K562 (cell line): ENCODE data around the gene PATJ. TPM values are rescaled to one million over a fixed set of nuclear protein-coding genes. Genes with fewer than 3 reads are reported as not detected.

Source experiments
- ATAC-seq: fragments of 200-7000 bp; cut with Tn5 transposase; 3 replicates; pipeline ENCODE4 v1.9.1; 2020; ENCODE audit warnings: moderate library complexity
- BruUV-seq: library from RNA; stranded (reverse); fragments of 400-500 nt; replicated peaks from 2 replicates; lab custom pipeline; 2021; lab: Mats Ljungman, UMichigan
- CTCF ChIA-PET: fragments of 300-600 bp; formaldehyde crosslinking; extraction: SDS; loops from one replicate; lab custom pipeline; 2021; ENCODE audit warnings: low intra/inter-chr PET ratio; lab: Yijun Ruan, JAX
- POLR2A ChIA-PET: fragments of 300-600, 350-650 bp; sonication (Branson Sonifier 250); formaldehyde crosslinking; extraction: SDS; loops from one replicate; lab custom pipeline; 2021; ENCODE audit warnings: antibody characterized with exemption, inconsistent platforms; lab: Yijun Ruan, JAX
- DNase-seq, 4 experiments: peaks; one replicate each; pipeline versions ENCODE4 v3.0.0 to v3.0.0-alpha.2; 2011 to 2018; ENCODE audit warnings: low spot score in 3 of 4, mixed read lengths in 3 of 4; ENCODE audit errors: extremely low read depth in 1 of 4
- FAIRE-seq: peaks from 2 replicates; lab custom pipeline; 2011; peaks lifted over from hg19 to GRCh38; lab: Jason Lieb, UNC
- H2AFZ ChIP-seq: 2 replicates; pipeline ENCODE4 v1.6.0; 2011; ENCODE audit warnings: low read depth, low read length, control low read depth, inconsistent platforms
- H3K27ac ChIP-seq: fragments of 200-600 bp; 3 replicates; pipeline ENCODE4 v1.8.0; 2011; ENCODE audit warnings: low read depth, mild to moderate bottlenecking, control low read depth, inconsistent platforms, low read length, moderate library complexity, mixed read lengths; ENCODE audit errors: extremely low read depth
- H3K27me3 ChIP-seq, 2 experiments: fragments of 300-600 bp in 1 of 2; 2 replicates in 1 of 2; 3 replicates in 1 of 2; pipeline versions ENCODE4 v1.6.0 to v1.8.0; 2011; ENCODE audit warnings: inconsistent platforms in 2 of 2, low read length in 2 of 2, mild to moderate bottlenecking in 1 of 2, mixed read lengths in 1 of 2, moderate library complexity in 1 of 2; ENCODE audit not compliant: control insufficient read depth in 2 of 2, insufficient read depth in 2 of 2
- H3K36me3 ChIP-seq: fragments of 300-600 bp; 3 replicates; pipeline ENCODE4 v1.8.0; 2011; ENCODE audit warnings: mild to moderate bottlenecking, low read length, inconsistent platforms; ENCODE audit not compliant: control insufficient read depth, insufficient read depth
- H3K4me1 ChIP-seq, 2 experiments: fragments of 200-600 bp in 1 of 2; replicated peaks in 1 of 2; 2 replicates in 1 of 2; 3 replicates in 1 of 2; pipeline versions ENCODE4 v1.5.1 to v1.8.0; 2011; ENCODE audit warnings: inconsistent platforms in 2 of 2, low read length in 2 of 2, mild to moderate bottlenecking in 1 of 2, mixed read lengths in 1 of 2, moderate library complexity in 1 of 2; ENCODE audit not compliant: control insufficient read depth in 2 of 2, insufficient read depth in 2 of 2
- H3K4me2 ChIP-seq: 2 replicates; pipeline ENCODE4 v1.6.1; 2011; ENCODE audit warnings: low read length, control low read depth, inconsistent platforms, mixed read lengths; ENCODE audit not compliant: insufficient read depth
- H3K4me3 ChIP-seq: fragments of 200-600 bp; sonication (generic), shearing (Covaris generic); 2 replicates; pipeline ENCODE4 v1.5.1; 2016; ENCODE audit warnings: control low read depth, inconsistent platforms
- H3K79me2 ChIP-seq: fragments of 200-600 bp; 3 replicates; pipeline ENCODE4 v1.8.0; 2011; ENCODE audit warnings: low read length, inconsistent platforms; ENCODE audit not compliant: control insufficient read depth, insufficient read depth
- H3K9ac ChIP-seq, 2 experiments: 2 replicates each; pipeline versions ENCODE4 v1.6.0 to v1.6.1; 2011; ENCODE audit warnings: low read depth in 2 of 2, low read length in 2 of 2, control low read depth in 1 of 2, inconsistent platforms in 1 of 2, mild to moderate bottlenecking in 1 of 2, mixed read lengths in 1 of 2; ENCODE audit not compliant: insufficient read depth in 1 of 2
- H3K9me1 ChIP-seq: one replicate; pipeline ENCODE4 v1.6.0; 2011; ENCODE audit warnings: inconsistent platforms, mild to moderate bottlenecking, low read length, moderate library complexity; ENCODE audit not compliant: control insufficient read depth, insufficient read depth
- H3K9me3 ChIP-seq: replicated peaks from 2 replicates; pipeline ENCODE4 v1.5.1; 2011; ENCODE audit warnings: low read depth, low read length, inconsistent platforms; ENCODE audit not compliant: control insufficient read depth, insufficient read depth
- H4K20me1 ChIP-seq: replicated peaks from 2 replicates; pipeline ENCODE4 v1.6.1; 2011; ENCODE audit warnings: low read length, inconsistent platforms, mixed read lengths; ENCODE audit not compliant: control insufficient read depth, insufficient read depth
- BRD9 ChIP-seq: fragments of 450-650 bp; IDR thresholded peaks from 2 replicates; pipeline ENCODE4 v1.6.1; 2018; ENCODE audit warnings: low read depth; ENCODE audit not compliant: partially characterized antibody
- CREBBP ChIP-seq: IDR thresholded peaks from one replicate; pipeline ENCODE4 v1.6.1; 2012; ENCODE audit warnings: low read depth, mild to moderate bottlenecking, control low read depth, inconsistent platforms, low read length
- GATAD2B ChIP-seq: fragments of 450-650 bp; IDR thresholded peaks from 2 replicates; pipeline ENCODE4 v1.6.1; 2017; ENCODE audit warnings: mild to moderate bottlenecking, borderline replicate concordance
- KDM5B ChIP-seq: fragments of 200-600 bp; sonication (generic); IDR thresholded peaks from 2 replicates; pipeline ENCODE4 v1.6.1; 2012; ENCODE audit warnings: low read depth, mild to moderate bottlenecking, moderate library complexity, low read length, control low read depth, inconsistent platforms; ENCODE audit not compliant: insufficient replicate concordance
- MAFF ChIP-seq: IDR thresholded peaks from 2 replicates; pipeline ENCODE4 v1.6.1; 2012; ENCODE audit warnings: low read length, improper control_type of control experiment
- NFIC ChIP-seq: fragments of 450-650 bp; IDR thresholded peaks from 2 replicates; pipeline ENCODE4 v1.6.1; 2017; ENCODE audit warnings: mild to moderate bottlenecking, inconsistent platforms
- NR1H2 ChIP-seq: sonication (generic); formaldehyde crosslinking; IDR thresholded peaks from 2 replicates; pipeline ENCODE4 v1.4.0; 2020; ENCODE audit warnings: mild to moderate bottlenecking, missing genetic modification reagents
- SREBF2 ChIP-seq: sonication (generic); formaldehyde crosslinking; IDR thresholded peaks from 2 replicates; pipeline ENCODE4 v1.4.0; 2020; ENCODE audit warnings: mild to moderate bottlenecking, missing genetic modification reagents
- ZNF507 ChIP-seq: conservative IDR thresholded peaks from 2 replicates; pipeline ENCODE4 v1.6.1; 2017; ENCODE audit warnings: missing genetic modification characterization, missing compliant biosample characterization
- WGBS: fragments of 100-300 bp; shearing (Covaris generic); methylation state at CpG from one replicate; pipeline ENCODE4 v1.1.6; 2016; ENCODE audit warnings: low coverage, mixed read lengths; ENCODE audit not compliant: insufficient coverage; ENCODE audit errors: missing lambda C conversion rate; 5-methylcytosine and 5-hydroxymethylcytosine counted together
- in situ Hi-C: fragments of 300-500 bp; cut with MboI; formaldehyde crosslinking; loops from 4 replicates; pipeline ENCODE4 v1.15.0; 2018; ENCODE audit warnings: inconsistent platforms, mixed read lengths
- intact Hi-C: fragments of 100-400 bp; cut with micrococcal nuclease; formaldehyde crosslinking; loops from 2 replicates; pipeline ENCODE4 v1.14.2; 2022
- polyA plus RNA-seq, 8 experiments: library from polyadenylated mRNA; depleted of rRNA in 4 of 8; stranded (reverse) in 5 of 8; unstranded in 3 of 8; fragments of >200 nt; fragmentation: Nextera tagmentation in 2 of 8; fragmentation: Illumina TruSeq in 1 of 8; extraction: Ambion mirVana in 2 of 8; extraction: Trizol in 1 of 8; gene quantifications; 2 replicates each; pipeline versions ENCODE4 v1.2.1 to v1.2.3, GENCODE V29; 2011 to 2014; ENCODE audit warnings: inconsistent platforms in 1 of 8, missing spikeins in 1 of 8
- total RNA-seq, 7 experiments: library from RNA; depleted of rRNA in 6 of 7; stranded (reverse); fragments of >200 nt in 6 of 7; fragmentation: Illumina TruSeq in 2 of 7; extraction: Trizol in 2 of 7; gene quantifications; 2 replicates each; pipeline versions ENCODE4 v1.2.1 to v1.2.3, GENCODE V29; 2011 to 2021; ENCODE audit warnings: low replicate concordance in 1 of 7
- TF ChIP-seq, protein P1 (sequence below), 2 experiments: fragments of 250-450 bp in 1 of 2; fragments of 450-650 bp in 1 of 2; sonication (Bioruptor Pico) in 1 of 2; IDR thresholded peaks; 2 replicates each; pipeline versions ENCODE4 v1.6.1 to v1.8.0; 2016 to 2021; ENCODE audit warnings: mild to moderate bottlenecking in 2 of 2, moderate library complexity in 2 of 2, missing compliant biosample characterization in 1 of 2, missing genetic modification characterization in 1 of 2
- TF ChIP-seq, protein P2 (sequence below): sonication (generic); formaldehyde crosslinking; IDR thresholded peaks from 2 replicates; pipeline ENCODE4 v1.8.0; 2023; ENCODE audit warnings: mild to moderate bottlenecking, missing genetic modification reagents

PATJ gene
- total and polyA plus RNA-seq, 9 of the 15 experiments (the other 6 are each of a cell fraction or from before 2014, with no cell fraction given): 0.22 TPM; not detected in 8

DNA sequence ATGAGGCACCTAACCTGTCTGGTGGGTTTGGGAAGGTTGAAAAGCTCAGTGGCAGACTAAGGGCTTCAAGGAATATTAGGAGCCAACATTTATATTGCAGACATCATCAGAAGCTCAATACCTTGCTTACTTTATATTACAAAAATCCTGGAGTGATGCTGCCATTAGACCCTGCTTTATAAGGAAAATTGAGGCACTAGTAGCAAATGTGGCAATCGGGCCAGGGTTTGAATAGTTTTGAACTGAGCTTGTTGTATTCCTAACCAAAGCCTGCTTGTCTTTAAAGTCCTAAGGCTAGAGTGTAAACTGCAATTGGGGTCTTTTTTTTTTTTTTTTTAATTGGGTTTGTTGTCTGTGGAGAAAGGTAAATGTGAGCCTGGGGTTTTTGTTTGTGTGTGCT lies 466.7 kb downstream of the PATJ start:
- H3K4me2 ChIP-seq: no peak overlapping the region
- no peak overlapping the region for H3K27ac ChIP-seq
- FAIRE-seq (no peak), DNase-seq (no peak), ATAC-seq (no peak)
- H3K4me3 ChIP-seq: no peak overlapping the region
- H2AFZ ChIP-seq: no peak overlapping the region
- no TSS peak for BruUV-seq
- intact Hi-C loops (no loop called here), in situ Hi-C loops (no loop called here)
- H3K9ac ChIP-seq: no peak overlapping the region
- no peaks in the 10 kb centered on the region for H3K4me1 ChIP-seq
- H3K9me3 ChIP-seq: no peaks in the 10 kb centered on the region
- no peaks in the 10 kb centered on the region for H3K36me3 ChIP-seq
- 0% methylated on average over 1 of the region's 1 CpG for WGBS
- TF ChIP-seq, protein P1, sequence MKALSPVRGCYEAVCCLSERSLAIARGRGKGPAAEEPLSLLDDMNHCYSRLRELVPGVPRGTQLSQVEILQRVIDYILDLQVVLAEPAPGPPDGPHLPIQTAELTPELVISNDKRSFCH (CRISPR knock-in tag; IDR thresholded peaks at IDR 0.05): no peak
- TF ChIP-seq, protein P1 (tag; IDR thresholded peaks at IDR 0.05): no peak
- TF ChIP-seq ZNF507 (tag) (no peak), MAFF (no peak)
- no peaks in the 10 kb centered on the region for H4K20me1 ChIP-seq
- H3K79me2 ChIP-seq: no peaks in the 10 kb centered on the region
- no peaks in the 10 kb centered on the region for H3K9me1 ChIP-seq
- H3K27me3 ChIP-seq: no peaks in the 10 kb centered on the region
- CTCF ChIA-PET: no interaction called here
- POLR2A ChIA-PET: interaction anchor here (0.6 kb wide), 1 partner anchor 77 kb away, joined by 4 read pairs; no protein-coding TSS in a partner anchor

DNA sequence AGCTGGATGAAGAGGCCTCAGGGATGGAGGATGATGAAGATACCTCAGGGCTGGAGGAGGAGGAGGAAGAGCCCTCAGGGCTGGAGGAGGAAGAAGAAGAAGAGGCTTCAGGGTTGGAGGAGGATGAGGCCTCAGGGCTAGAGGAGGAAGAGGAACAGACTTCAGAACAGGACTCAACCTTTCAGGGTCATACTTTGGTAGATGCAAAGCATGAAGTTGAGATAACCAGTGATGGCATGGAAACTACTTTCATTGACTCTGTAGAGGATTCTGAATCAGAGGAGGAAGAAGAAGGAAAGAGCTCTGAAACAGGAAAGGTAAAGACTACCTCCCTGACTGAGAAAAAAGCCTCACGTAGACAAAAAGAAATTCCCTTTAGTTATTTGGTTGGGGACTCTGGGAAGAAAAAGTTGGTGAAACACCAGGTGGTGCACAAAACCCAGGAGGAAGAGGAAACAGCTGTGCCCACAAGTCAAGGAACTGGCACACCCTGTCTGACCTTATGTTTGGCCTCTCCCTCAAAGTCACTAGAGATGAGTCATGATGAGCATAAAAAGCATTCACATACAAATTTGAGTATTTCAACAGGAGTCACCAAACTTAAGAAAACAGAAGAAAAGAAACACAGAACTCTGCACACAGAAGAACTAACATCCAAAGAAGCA lies 467.8 kb downstream of the PATJ start:
- no peaks in the 10 kb centered on the region for H3K9me1 ChIP-seq
- H2AFZ ChIP-seq: no peak overlapping the region
- H3K79me2 ChIP-seq: no peaks in the 10 kb centered on the region
- no peaks in the 10 kb centered on the region for H3K9me3 ChIP-seq
- POLR2A ChIA-PET: no interaction called here
- no peaks in the 10 kb centered on the region for H3K27me3 ChIP-seq
- no peak overlapping the region for H3K4me2 ChIP-seq
- H4K20me1 ChIP-seq: no peaks in the 10 kb centered on the region
- BruUV-seq: no TSS peak
- CTCF ChIA-PET: no interaction called here
- intact Hi-C loops (no loop called here), in situ Hi-C loops (no loop called here)
- no peaks in the 10 kb centered on the region for H3K4me1 ChIP-seq
- no peak overlapping the region for H3K4me3 ChIP-seq
- FAIRE-seq (no peak), DNase-seq (no peak), ATAC-seq (no peak)
- no peaks in the 10 kb centered on the region for H3K36me3 ChIP-seq
- 0% methylated on average over 1 of the region's 1 CpG for WGBS
- H3K27ac ChIP-seq: no peak overlapping the region
- no peak overlapping the region for H3K9ac ChIP-seq
- no peak for TF ChIP-seq SREBF2 (CRISPR knock-in tag)
- TF ChIP-seq NFIC: no peak
- TF ChIP-seq NR1H2: no peak
- no peak for TF ChIP-seq KDM5B
- no peak for TF ChIP-seq CREBBP
- TF ChIP-seq GATAD2B: no peak
- TF ChIP-seq, protein P2, sequence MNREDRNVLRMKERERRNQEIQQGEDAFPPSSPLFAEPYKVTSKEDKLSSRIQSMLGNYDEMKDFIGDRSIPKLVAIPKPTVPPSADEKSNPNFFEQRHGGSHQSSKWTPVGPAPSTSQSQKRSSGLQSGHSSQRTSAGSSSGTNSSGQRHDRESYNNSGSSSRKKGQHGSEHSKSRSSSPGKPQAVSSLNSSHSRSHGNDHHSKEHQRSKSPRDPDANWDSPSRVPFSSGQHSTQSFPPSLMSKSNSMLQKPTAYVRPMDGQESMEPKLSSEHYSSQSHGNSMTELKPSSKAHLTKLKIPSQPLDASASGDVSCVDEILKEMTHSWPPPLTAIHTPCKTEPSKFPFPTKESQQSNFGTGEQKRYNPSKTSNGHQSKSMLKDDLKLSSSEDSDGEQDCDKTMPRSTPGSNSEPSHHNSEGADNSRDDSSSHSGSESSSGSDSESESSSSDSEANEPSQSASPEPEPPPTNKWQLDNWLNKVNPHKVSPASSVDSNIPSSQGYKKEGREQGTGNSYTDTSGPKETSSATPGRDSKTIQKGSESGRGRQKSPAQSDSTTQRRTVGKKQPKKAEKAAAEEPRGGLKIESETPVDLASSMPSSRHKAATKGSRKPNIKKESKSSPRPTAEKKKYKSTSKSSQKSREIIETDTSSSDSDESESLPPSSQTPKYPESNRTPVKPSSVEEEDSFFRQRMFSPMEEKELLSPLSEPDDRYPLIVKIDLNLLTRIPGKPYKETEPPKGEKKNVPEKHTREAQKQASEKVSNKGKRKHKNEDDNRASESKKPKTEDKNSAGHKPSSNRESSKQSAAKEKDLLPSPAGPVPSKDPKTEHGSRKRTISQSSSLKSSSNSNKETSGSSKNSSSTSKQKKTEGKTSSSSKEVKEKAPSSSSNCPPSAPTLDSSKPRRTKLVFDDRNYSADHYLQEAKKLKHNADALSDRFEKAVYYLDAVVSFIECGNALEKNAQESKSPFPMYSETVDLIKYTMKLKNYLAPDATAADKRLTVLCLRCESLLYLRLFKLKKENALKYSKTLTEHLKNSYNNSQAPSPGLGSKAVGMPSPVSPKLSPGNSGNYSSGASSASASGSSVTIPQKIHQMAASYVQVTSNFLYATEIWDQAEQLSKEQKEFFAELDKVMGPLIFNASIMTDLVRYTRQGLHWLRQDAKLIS (CRISPR knock-in tag): no peak
- no peak for TF ChIP-seq BRD9
